HL-60 (cell line): ENCODE data around the gene LSG1.
A peak's percentile ranks its signal among the peaks of the same experiment; 100 is the strongest.

Experiments
- DNase-seq, 2 experiments: peaks; one replicate each; pipeline ENCODE4 v3.0.0-alpha.2; 2010 to 2020; ENCODE audit warnings: low read depth in 1 of 2, low spot score in 1 of 2
- H3K27ac ChIP-seq: fragments of 250-450 bp; sonication (Bioruptor Pico); replicated peaks from 2 replicates; pipeline ENCODE4 v1.5.1; 2020; ENCODE audit warnings: mild to moderate bottlenecking, moderate library complexity
- H3K27me3 ChIP-seq: fragments of 250-450 bp; sonication (Bioruptor Pico); 2 replicates; pipeline ENCODE4 v1.5.1; 2021; ENCODE audit warnings: mild to moderate bottlenecking, moderate library complexity; ENCODE audit not compliant: insufficient read depth, poor library complexity, severe bottlenecking
- H3K4me3 ChIP-seq: replicated peaks from 2 replicates; pipeline ENCODE4 v1.5.1; 2011; ENCODE audit warnings: mild to moderate bottlenecking, control low read depth, low read length; ENCODE audit not compliant: insufficient read depth
- CTCF ChIP-seq: IDR thresholded peaks from one replicate; pipeline ENCODE4 v1.5.1; 2011; ENCODE audit warnings: low read length, control low read depth, inconsistent platforms; ENCODE audit not compliant: insufficient read depth
- GABPA ChIP-seq: IDR thresholded peaks from 2 replicates; pipeline ENCODE4 v1.6.1; 2012; ENCODE audit warnings: low read depth
- POLR2AphosphoS5 ChIP-seq: IDR thresholded peaks from 2 replicates; pipeline ENCODE4 v1.6.1; 2012; ENCODE audit warnings: low read depth
- REST ChIP-seq: IDR thresholded peaks from 2 replicates; pipeline ENCODE4 v1.6.1; 2012; ENCODE audit warnings: low read depth; ENCODE audit not compliant: insufficient replicate concordance
- SPI1 ChIP-seq: IDR thresholded peaks from 2 replicates; pipeline ENCODE4 v1.6.1; 2012; ENCODE audit warnings: low read depth, mild to moderate bottlenecking, borderline replicate concordance

LSG1 gene

GRCh38 chr3:194637066-194637465, 34.9 kb downstream of the LSG1 start:
- DNase-seq, result no peak
- Histone ChIP-seq H3K27ac (no peak overlapping the region), H3K4me3 (no peak overlapping the region), H3K27me3 (no peaks in the 10 kb centered on the region)
- TF ChIP-seq REST (no peak), CTCF (no peak), POLR2AphosphoS5 (no peak), GABPA (no peak), SPI1 (no peak)

- Histone ChIP-seq H3K27me3 (no peaks in the 10 kb centered on the region), H3K4me3 (peak within 1 kb of the TSS; percentile 78), H3K27ac (no peak within 1 kb of the TSS)
- TF ChIP-seq SPI1, result no peak
- TF ChIP-seq REST, result no peak
- 0 out of 2 replicates have a peak, but pooled peaks have one; percentile 22 for TF ChIP-seq GABPA
- no peak for TF ChIP-seq CTCF
- TF ChIP-seq POLR2AphosphoS5, result 0 out of 2 replicates have a peak, but pooled peaks have one; percentile 26
- DNase-seq, result peak; percentile 76 to 78
Observed at GRCh38 chr3:194633349-194634004, 38.5 kb downstream of the LSG1 start, which contains the start of gene TMEM44. Gene TMEM44 (minus strand): TSS chr3:194633419. CDS start chr3:194633215, 204 bp downstream.

GRCh38 chr3:194632809-194633348, 39.1 kb downstream of the LSG1 start:
- no peak overlapping the region for H3K27ac ChIP-seq
- H3K4me3 ChIP-seq, result peak overlapping the region; percentile 78
- DNase-seq, result peak in 1 of 2 experiments; percentile 9
- H3K27me3 ChIP-seq, result no peaks in the 10 kb centered on the region
- TF ChIP-seq CTCF (no peak), POLR2AphosphoS5 (no peak), GABPA (no peak), SPI1 (no peak), REST (no peak)
